WTC11 (cell line): ENCODE results near the gene CLSTN2. TPM values are rescaled to one million over a fixed set of nuclear protein-coding genes. Genes with fewer than 3 reads are reported as not detected.

ENCODE experiments used
- ATAC-seq: fragments of 200-7000 bp; cut with Tn5 transposase; 2 replicates; pipeline ENCODE4 v1.10.0; 2021; ENCODE audit warnings: mild to moderate bottlenecking, moderate library complexity
- CTCF ChIA-PET: fragments of 300-600 bp; sonication (Branson Sonifier 250); formaldehyde crosslinking; loops from one replicate; lab custom pipeline; 2021; ENCODE audit warnings: antibody characterized with exemption; lab: Charles Lee
- POLR2A ChIA-PET: fragments of 350-600 bp; sonication (Branson Sonifier 250); formaldehyde crosslinking; loops from one replicate; lab custom pipeline; 2021; ENCODE audit warnings: antibody characterized with exemption; lab: Charles Lee
- DNase-seq: peaks from one replicate; pipeline ENCODE4 v3.0.0; 2021; ENCODE audit warnings: low spot score
- H3K27ac Mint-ChIP-seq: 2 replicates; pipeline ENCODE4 v1.8.0; 2021; ENCODE audit warnings: mixed read lengths
- H3K27me3 Mint-ChIP-seq: 2 replicates; pipeline ENCODE4 v1.8.0; 2021; ENCODE audit warnings: low read depth, mild to moderate bottlenecking, moderate library complexity, mixed read lengths
- H3K36me3 Mint-ChIP-seq: 2 replicates; pipeline ENCODE4 v1.8.0; 2021; ENCODE audit warnings: mixed read lengths
- H3K4me1 Mint-ChIP-seq: 2 replicates; pipeline ENCODE4 v1.8.0; 2022; ENCODE audit warnings: mixed read lengths
- H3K4me3 Mint-ChIP-seq: 2 replicates; pipeline ENCODE4 v1.8.0; 2021; ENCODE audit warnings: mild to moderate bottlenecking, moderate library complexity, mixed read lengths
- H3K9me3 Mint-ChIP-seq: 2 replicates; pipeline ENCODE4 v1.8.0; 2021; ENCODE audit warnings: mixed read lengths
- KAT7 ChIP-seq: sonication (generic); formaldehyde crosslinking; IDR thresholded peaks from 2 replicates; pipeline ENCODE4 v1.8.1; 2023; ENCODE audit warnings: missing genetic modification reagents, mild to moderate bottlenecking, borderline replicate concordance
- MYBL2 ChIP-seq: sonication (generic); formaldehyde crosslinking; IDR thresholded peaks from 2 replicates; pipeline ENCODE4 v1.8.1; 2023; ENCODE audit warnings: mild to moderate bottlenecking, moderate library complexity, missing genetic modification reagents
- NFATC4 ChIP-seq: fragments of 250-450 bp; sonication (Bioruptor Pico); IDR thresholded peaks from 2 replicates; pipeline ENCODE4 v1.9.0; 2021; ENCODE audit warnings: mild to moderate bottlenecking
- NFYB ChIP-seq: sonication (generic); formaldehyde crosslinking; conservative IDR thresholded peaks from 2 replicates; pipeline ENCODE4 v1.8.0; 2022; ENCODE audit warnings: low read depth, missing genetic modification reagents
- OVOL2 ChIP-seq: fragments of 250-450 bp; sonication (Bioruptor Pico); IDR thresholded peaks from 2 replicates; pipeline ENCODE4 v1.9.0; 2021; ENCODE audit warnings: mild to moderate bottlenecking, borderline replicate concordance
- TCF7 ChIP-seq: sonication (generic); formaldehyde crosslinking; IDR thresholded peaks from 2 replicates; pipeline ENCODE4 v1.8.0; 2022; ENCODE audit warnings: mild to moderate bottlenecking, low read depth, missing genetic modification reagents, moderate library complexity
- ZNF138 ChIP-seq: sonication (generic); formaldehyde crosslinking; conservative IDR thresholded peaks from 2 replicates; pipeline ENCODE4 v1.8.1; 2022; ENCODE audit warnings: mild to moderate bottlenecking, moderate library complexity, missing genetic modification reagents
- ZNF219 ChIP-seq: sonication (generic); formaldehyde crosslinking; IDR thresholded peaks from 2 replicates; pipeline ENCODE4 v1.8.0; 2023; ENCODE audit warnings: missing genetic modification reagents, mild to moderate bottlenecking, borderline replicate concordance
- ZNF317 ChIP-seq: sonication (generic); formaldehyde crosslinking; IDR thresholded peaks from 2 replicates; pipeline ENCODE4 v1.8.1; 2023; ENCODE audit warnings: low read depth, mild to moderate bottlenecking, moderate library complexity, missing genetic modification reagents, borderline replicate concordance
- total RNA-seq: library from RNA; stranded (reverse); gene quantifications from 3 replicates; pipeline ENCODE4 v1.2.3, GENCODE V29; 2021
- TF ChIP-seq, protein P1 (sequence below): sonication (generic); formaldehyde crosslinking; IDR thresholded peaks from 2 replicates; pipeline ENCODE4 v1.8.0; 2022; ENCODE audit warnings: missing genetic modification reagents
- TF ChIP-seq, protein P2 (sequence below): sonication (generic); formaldehyde crosslinking; IDR thresholded peaks from 2 replicates; pipeline ENCODE4 v1.8.0; 2022; ENCODE audit warnings: mild to moderate bottlenecking, missing genetic modification reagents
- TF ChIP-seq, protein P3 (sequence below): fragments of 250-450 bp; sonication (Bioruptor Pico); conservative IDR thresholded peaks from 2 replicates; pipeline ENCODE4 v1.9.0; 2021; ENCODE audit warnings: mild to moderate bottlenecking
- TF ChIP-seq, protein P4 (sequence below): sonication (generic); formaldehyde crosslinking; IDR thresholded peaks from 2 replicates; pipeline ENCODE4 v1.8.1; 2022; ENCODE audit warnings: mild to moderate bottlenecking, moderate library complexity, missing genetic modification reagents
- TF ChIP-seq, protein P5 (sequence below): sonication (generic); formaldehyde crosslinking; IDR thresholded peaks from 2 replicates; pipeline ENCODE4 v1.8.1; 2023; ENCODE audit warnings: mild to moderate bottlenecking, missing genetic modification reagents, moderate library complexity
- TF ChIP-seq, protein P6 (sequence below): sonication (generic); formaldehyde crosslinking; IDR thresholded peaks from 2 replicates; pipeline ENCODE4 v1.8.1; 2022; ENCODE audit warnings: missing genetic modification reagents, borderline replicate concordance
- TF ChIP-seq, protein P7 (sequence below): sonication (generic); formaldehyde crosslinking; IDR thresholded peaks from 2 replicates; pipeline ENCODE4 v1.8.0; 2022; ENCODE audit warnings: mild to moderate bottlenecking, missing genetic modification reagents
- TF ChIP-seq, protein P8 (sequence below): sonication (generic); formaldehyde crosslinking; IDR thresholded peaks from 2 replicates; pipeline ENCODE4 v1.8.1; 2023; ENCODE audit warnings: mild to moderate bottlenecking, missing genetic modification reagents, borderline replicate concordance
- TF ChIP-seq, protein P9 (sequence below): sonication (generic); formaldehyde crosslinking; conservative IDR thresholded peaks from 2 replicates; pipeline ENCODE4 v1.8.1; 2022; ENCODE audit warnings: mild to moderate bottlenecking, missing genetic modification reagents

Gene CLSTN2
- total RNA-seq, 1 experiment from 2014 or later: 0.35 TPM

DNA sequence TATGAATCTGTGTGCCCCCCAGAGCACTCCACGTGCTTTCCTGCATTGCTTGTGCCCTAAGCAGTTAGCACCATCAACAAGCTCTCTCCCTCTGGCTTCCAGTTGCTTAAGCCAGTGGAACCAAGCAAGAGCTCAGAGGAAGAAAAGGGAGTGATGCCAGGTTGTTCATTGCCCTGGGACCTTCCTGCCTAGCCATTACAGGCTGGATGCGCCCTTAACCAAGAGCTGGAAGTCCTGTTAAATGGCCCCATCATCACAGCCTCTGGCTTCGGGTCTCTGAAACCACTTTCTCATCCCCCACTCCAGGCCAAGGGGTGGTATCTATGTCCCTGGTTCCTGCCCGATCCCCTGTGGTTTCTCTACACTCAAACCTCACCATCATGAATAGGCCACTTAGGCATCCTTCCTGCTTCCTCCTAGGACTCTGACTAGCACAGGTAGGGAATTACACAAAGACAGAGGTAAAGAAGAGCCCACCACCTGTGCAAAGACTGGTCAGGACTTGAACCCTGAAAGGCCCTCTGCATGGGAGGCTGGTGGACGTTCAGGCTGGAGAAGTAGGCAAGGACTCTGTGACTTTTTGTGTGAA is 433.3 kb downstream of the CLSTN2 start (continued):
- TF ChIP-seq, protein P1, sequence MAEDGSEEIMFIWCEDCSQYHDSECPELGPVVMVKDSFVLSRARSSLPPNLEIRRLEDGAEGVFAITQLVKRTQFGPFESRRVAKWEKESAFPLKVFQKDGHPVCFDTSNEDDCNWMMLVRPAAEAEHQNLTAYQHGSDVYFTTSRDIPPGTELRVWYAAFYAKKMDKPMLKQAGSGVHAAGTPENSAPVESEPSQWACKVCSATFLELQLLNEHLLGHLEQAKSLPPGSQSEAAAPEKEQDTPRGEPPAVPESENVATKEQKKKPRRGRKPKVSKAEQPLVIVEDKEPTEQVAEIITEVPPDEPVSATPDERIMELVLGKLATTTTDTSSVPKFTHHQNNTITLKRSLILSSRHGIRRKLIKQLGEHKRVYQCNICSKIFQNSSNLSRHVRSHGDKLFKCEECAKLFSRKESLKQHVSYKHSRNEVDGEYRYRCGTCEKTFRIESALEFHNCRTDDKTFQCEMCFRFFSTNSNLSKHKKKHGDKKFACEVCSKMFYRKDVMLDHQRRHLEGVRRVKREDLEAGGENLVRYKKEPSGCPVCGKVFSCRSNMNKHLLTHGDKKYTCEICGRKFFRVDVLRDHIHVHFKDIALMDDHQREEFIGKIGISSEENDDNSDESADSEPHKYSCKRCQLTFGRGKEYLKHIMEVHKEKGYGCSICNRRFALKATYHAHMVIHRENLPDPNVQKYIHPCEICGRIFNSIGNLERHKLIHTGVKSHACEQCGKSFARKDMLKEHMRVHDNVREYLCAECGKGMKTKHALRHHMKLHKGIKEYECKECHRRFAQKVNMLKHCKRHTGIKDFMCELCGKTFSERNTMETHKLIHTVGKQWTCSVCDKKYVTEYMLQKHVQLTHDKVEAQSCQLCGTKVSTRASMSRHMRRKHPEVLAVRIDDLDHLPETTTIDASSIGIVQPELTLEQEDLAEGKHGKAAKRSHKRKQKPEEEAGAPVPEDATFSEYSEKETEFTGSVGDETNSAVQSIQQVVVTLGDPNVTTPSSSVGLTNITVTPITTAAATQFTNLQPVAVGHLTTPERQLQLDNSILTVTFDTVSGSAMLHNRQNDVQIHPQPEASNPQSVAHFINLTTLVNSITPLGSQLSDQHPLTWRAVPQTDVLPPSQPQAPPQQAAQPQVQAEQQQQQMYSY (CRISPR knock-in tag): no peak
- TF ChIP-seq, protein P2, sequence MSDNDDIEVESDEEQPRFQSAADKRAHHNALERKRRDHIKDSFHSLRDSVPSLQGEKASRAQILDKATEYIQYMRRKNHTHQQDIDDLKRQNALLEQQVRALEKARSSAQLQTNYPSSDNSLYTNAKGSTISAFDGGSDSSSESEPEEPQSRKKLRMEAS (CRISPR knock-in tag): no peak
- TF ChIP-seq OVOL2 (CRISPR knock-in tag): no peak
- TF ChIP-seq TCF7 (CRISPR knock-in tag): no peak
- no peak for TF ChIP-seq KAT7 (CRISPR knock-in tag)
- TF ChIP-seq ZNF317 (CRISPR knock-in tag): no peak
- TF ChIP-seq, protein P3, sequence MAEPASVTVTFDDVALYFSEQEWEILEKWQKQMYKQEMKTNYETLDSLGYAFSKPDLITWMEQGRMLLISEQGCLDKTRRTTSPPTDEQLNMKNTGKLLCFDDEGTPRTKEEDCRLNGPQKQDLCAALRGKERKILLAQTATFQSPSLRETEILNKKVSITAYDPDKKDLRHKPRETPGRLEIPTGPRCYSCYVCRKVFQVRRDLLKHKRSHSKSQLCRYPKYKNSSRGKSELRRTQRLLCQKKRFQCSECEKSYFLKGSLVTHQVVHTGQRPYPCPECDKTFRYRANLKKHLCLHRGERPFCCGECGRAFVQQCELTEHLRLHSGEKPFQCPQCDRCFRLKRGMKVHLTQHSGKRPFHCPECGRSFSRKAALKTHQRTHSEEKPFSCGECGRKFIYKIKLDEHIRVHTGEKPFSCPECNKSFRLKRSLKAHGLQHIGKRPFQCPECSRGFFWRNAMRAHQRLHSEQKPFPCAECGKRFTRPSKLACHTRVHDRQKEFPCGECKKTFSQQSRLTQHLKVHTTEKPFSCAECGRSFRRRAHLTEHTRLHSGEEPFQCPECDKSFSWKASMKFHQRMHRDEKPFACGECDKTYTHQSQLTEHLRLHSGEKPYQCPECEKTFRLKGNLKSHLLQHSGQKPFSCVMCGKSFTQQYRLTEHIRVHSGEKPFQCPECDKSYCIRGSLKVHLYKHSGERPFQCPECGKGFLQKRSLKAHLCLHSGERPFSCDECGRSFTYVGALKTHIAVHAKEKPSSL (CRISPR knock-in tag): no peak

DNA sequence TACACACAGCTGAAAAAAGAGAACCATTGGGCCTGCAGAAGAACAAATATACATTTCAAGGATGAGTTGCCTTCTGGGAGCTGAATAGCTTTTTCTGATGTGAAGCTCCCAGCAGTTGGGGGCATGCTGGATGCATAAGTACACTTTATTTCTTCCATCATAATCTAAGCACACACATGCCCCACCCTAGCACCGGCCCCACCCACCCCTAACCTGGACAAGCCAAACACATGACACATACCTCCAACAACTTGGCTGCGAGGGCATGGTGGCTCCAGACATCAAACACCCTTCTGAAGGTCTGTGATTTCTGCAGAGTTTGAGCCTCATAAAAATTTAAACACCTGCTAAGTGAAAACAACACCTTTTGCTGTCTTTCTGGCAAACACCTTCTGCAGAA is 435.7 kb downstream of the CLSTN2 start:
- Mint-ChIP-seq H3K27ac (no peak overlapping the region), H3K27me3 (peaks cover 2% of the 10 kb centered on the region), H3K36me3 (no peaks in the 10 kb centered on the region), H3K9me3 (peaks cover 5% of the 10 kb centered on the region; the same call in 1 of the 2 replicates), H3K4me1 (peaks cover 9% of the 10 kb centered on the region), H3K4me3 (no peak overlapping the region)
- ATAC-seq (no peak), DNase-seq (no peak)
- TF ChIP-seq, protein P4, sequence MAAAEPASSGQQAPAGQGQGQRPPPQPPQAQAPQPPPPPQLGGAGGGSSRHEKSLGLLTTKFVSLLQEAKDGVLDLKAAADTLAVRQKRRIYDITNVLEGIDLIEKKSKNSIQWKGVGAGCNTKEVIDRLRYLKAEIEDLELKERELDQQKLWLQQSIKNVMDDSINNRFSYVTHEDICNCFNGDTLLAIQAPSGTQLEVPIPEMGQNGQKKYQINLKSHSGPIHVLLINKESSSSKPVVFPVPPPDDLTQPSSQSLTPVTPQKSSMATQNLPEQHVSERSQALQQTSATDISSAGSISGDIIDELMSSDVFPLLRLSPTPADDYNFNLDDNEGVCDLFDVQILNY (CRISPR knock-in tag): no peak
- no peak for TF ChIP-seq MYBL2
- TF ChIP-seq ZNF138: no peak
- TF ChIP-seq, protein P5, sequence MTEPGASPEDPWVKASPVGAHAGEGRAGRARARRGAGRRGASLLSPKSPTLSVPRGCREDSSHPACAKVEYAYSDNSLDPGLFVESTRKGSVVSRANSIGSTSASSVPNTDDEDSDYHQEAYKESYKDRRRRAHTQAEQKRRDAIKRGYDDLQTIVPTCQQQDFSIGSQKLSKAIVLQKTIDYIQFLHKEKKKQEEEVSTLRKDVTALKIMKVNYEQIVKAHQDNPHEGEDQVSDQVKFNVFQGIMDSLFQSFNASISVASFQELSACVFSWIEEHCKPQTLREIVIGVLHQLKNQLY (CRISPR knock-in tag): no peak
- TF ChIP-seq, protein P6, sequence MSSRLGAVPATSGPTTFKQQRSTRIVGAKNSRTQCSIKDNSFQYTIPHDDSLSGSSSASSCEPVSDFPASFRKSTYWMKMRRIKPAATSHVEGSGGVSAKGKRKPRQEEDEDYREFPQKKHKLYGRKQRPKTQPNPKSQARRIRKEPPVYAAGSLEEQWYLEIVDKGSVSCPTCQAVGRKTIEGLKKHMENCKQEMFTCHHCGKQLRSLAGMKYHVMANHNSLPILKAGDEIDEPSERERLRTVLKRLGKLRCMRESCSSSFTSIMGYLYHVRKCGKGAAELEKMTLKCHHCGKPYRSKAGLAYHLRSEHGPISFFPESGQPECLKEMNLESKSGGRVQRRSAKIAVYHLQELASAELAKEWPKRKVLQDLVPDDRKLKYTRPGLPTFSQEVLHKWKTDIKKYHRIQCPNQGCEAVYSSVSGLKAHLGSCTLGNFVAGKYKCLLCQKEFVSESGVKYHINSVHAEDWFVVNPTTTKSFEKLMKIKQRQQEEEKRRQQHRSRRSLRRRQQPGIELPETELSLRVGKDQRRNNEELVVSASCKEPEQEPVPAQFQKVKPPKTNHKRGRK (CRISPR knock-in tag): no peak
- TF ChIP-seq NFATC4 (CRISPR knock-in tag): no peak
- no peak for TF ChIP-seq NFYB (CRISPR knock-in tag)
- TF ChIP-seq, protein P7, sequence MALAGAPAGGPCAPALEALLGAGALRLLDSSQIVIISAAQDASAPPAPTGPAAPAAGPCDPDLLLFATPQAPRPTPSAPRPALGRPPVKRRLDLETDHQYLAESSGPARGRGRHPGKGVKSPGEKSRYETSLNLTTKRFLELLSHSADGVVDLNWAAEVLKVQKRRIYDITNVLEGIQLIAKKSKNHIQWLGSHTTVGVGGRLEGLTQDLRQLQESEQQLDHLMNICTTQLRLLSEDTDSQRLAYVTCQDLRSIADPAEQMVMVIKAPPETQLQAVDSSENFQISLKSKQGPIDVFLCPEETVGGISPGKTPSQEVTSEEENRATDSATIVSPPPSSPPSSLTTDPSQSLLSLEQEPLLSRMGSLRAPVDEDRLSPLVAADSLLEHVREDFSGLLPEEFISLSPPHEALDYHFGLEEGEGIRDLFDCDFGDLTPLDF: no peak
- no peak for TF ChIP-seq ZNF219 (CRISPR knock-in tag)
- TF ChIP-seq, protein P8, sequence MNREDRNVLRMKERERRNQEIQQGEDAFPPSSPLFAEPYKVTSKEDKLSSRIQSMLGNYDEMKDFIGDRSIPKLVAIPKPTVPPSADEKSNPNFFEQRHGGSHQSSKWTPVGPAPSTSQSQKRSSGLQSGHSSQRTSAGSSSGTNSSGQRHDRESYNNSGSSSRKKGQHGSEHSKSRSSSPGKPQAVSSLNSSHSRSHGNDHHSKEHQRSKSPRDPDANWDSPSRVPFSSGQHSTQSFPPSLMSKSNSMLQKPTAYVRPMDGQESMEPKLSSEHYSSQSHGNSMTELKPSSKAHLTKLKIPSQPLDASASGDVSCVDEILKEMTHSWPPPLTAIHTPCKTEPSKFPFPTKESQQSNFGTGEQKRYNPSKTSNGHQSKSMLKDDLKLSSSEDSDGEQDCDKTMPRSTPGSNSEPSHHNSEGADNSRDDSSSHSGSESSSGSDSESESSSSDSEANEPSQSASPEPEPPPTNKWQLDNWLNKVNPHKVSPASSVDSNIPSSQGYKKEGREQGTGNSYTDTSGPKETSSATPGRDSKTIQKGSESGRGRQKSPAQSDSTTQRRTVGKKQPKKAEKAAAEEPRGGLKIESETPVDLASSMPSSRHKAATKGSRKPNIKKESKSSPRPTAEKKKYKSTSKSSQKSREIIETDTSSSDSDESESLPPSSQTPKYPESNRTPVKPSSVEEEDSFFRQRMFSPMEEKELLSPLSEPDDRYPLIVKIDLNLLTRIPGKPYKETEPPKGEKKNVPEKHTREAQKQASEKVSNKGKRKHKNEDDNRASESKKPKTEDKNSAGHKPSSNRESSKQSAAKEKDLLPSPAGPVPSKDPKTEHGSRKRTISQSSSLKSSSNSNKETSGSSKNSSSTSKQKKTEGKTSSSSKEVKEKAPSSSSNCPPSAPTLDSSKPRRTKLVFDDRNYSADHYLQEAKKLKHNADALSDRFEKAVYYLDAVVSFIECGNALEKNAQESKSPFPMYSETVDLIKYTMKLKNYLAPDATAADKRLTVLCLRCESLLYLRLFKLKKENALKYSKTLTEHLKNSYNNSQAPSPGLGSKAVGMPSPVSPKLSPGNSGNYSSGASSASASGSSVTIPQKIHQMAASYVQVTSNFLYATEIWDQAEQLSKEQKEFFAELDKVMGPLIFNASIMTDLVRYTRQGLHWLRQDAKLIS (CRISPR knock-in tag): no peak
- TF ChIP-seq, protein P9, sequence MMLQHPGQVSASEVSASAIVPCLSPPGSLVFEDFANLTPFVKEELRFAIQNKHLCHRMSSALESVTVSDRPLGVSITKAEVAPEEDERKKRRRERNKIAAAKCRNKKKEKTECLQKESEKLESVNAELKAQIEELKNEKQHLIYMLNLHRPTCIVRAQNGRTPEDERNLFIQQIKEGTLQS (CRISPR knock-in tag): no peak
- ChIA-PET POLR2A (no interaction called here), CTCF (no interaction called here)
